ENCODE results near the gene SPATA31E1.

DNA sequence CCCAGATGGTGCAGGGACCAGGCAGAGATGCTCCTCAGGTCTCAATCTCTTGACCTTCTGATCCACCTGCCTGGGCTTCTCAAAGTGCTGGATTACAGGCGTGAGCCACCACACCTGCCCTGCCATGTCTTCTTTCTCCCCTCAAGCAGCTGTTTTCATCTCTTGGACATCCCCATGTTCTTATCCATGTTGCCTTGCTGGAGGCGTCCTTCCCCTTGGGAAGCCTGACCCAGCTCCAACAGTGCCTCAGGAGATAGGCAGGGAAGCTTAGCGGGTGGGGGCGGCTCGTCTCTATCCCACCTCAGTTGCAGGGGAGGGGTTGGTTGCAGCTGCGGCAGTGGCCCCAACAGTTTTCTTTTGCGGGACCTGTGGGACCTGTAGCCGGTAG is 24.7 kb upstream of the SPATA31E1 start:
- TF ChIP-seq BHLHE40 (IDR thresholded peaks at IDR 0.05; ENCODE audit: borderline replicate concordance): no peak
- TF ChIP-seq L3MBTL2 (conservative IDR thresholded peaks at IDR 0.05): no peak
- no peak for TF ChIP-seq ARNT (IDR thresholded peaks at IDR 0.05)
- TF ChIP-seq ELF4 (IDR thresholded peaks at IDR 0.05): no peak
- no peak for TF ChIP-seq NFRKB (IDR thresholded peaks at IDR 0.05)
- TF ChIP-seq LEF1 (IDR thresholded peaks at IDR 0.05; ENCODE audit: borderline replicate concordance): no peak
- TF ChIP-seq FOXA1 (IDR thresholded peaks at IDR 0.05): no peak
